Measurements from ENCODE around the gene NEUROG1. TPM values are rescaled to one million over a fixed set of nuclear protein-coding genes. Genes with fewer than 3 reads are reported as not detected.

Gene NEUROG1
- total and polyA plus RNA-seq, 2 of the 13 experiments (the other 11 are each of a cell fraction or from before 2014, with no cell fraction given) = not detected

DNA sequence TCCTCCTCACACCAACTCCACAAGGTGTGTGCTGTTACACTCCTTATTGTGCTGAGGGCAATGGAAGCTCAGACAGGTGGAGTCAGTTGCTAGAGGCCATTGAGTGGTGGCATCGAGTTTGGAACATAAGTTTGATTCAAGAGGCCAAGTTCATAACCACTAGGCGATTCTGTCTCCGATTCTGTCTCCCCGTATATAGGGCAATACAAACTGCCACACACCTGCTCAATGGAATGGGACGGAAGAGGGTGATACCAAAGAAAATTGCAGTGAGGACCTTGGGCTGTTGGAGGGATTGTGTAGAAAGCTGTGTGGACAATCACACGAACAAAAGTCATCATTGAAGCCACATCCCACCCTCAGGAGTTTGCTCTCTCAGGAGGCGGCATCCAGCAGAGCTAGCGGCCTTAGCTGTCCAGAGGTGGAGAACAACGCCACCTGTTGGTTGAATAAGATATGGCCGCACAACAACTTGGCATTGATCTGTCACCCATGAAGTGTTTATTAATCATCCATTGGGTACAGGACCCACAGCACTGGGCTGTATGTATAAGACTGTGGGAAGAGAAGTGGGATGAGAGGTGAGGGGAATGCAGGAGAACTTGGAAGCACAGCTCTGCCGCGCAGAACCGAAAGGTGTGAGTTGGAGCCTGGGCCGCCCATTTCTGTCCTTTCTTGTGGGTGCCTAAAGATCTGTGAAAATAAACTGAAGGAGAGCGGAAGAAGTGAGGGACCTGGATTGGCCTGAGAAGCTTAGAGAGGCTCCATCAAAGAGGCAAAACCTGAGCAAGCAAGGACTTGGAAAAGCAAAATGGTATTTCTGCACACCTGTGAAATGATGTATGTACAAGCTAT lies 16.1 kb upstream of the NEUROG1 start (continued):
- TF ChIP-seq CREM (IDR thresholded peaks at IDR 0.05) = no peak
- TF ChIP-seq CREM (CRISPR knock-in tag; IDR thresholded peaks at IDR 0.05) = no peak
- no peak for TF ChIP-seq MBNL3 (CRISPR knock-in tag; conservative IDR thresholded peaks at IDR 0.05)
- no peak for TF ChIP-seq ZKSCAN1 (IDR thresholded peaks at IDR 0.05; ENCODE audit: low read length)
- TF ChIP-seq THAP11 (CRISPR knock-in tag; IDR thresholded peaks at IDR 0.05) = no peak
- TF ChIP-seq GATAD1 (CRISPR knock-in tag; IDR thresholded peaks at IDR 0.05) = no peak
- TF ChIP-seq NFKB2 (CRISPR knock-in tag; IDR thresholded peaks at IDR 0.05; ENCODE audit: borderline replicate concordance) = no peak
- TF ChIP-seq U2AF1 (optimal IDR thresholded peaks at IDR 0.05; ENCODE audit: low read depth, low read length) = no peak
- no peak for TF ChIP-seq ZKSCAN5 (CRISPR knock-in tag; IDR thresholded peaks at IDR 0.05)
- TF ChIP-seq TCF7L2 (IDR thresholded peaks at IDR 0.05; ENCODE audit: low read depth, low read length) = no peak
- TF ChIP-seq KDM2A (CRISPR knock-in tag; IDR thresholded peaks at IDR 0.05; ENCODE audit: borderline replicate concordance, low read depth) = peak; percentile 56; the same call in 1 of the 2 replicates
- TF ChIP-seq ZNF484 (CRISPR knock-in tag; IDR thresholded peaks at IDR 0.05; ENCODE audit: borderline replicate concordance, low read depth) = no peak
- TF ChIP-seq, protein P1, sequence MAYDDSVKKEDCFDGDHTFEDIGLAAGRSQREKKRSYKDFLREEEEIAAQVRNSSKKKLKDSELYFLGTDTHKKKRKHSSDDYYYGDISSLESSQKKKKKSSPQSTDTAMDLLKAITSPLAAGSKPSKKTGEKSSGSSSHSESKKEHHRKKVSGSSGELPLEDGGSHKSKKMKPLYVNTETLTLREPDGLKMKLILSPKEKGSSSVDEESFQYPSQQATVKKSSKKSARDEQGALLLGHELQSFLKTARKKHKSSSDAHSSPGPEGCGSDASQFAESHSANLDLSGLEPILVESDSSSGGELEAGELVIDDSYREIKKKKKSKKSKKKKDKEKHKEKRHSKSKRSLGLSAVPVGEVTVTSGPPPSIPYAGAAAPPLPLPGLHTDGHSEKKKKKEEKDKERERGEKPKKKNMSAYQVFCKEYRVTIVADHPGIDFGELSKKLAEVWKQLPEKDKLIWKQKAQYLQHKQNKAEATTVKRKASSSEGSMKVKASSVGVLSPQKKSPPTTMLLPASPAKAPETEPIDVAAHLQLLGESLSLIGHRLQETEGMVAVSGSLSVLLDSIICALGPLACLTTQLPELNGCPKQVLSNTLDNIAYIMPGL (CRISPR knock-in tag; IDR thresholded peaks at IDR 0.05; ENCODE audit: borderline replicate concordance in 1 of 2, low read depth in 1 of 2) = 0 out of 4 replicates have a peak, but pooled peaks of 1 of the 2 experiments have one; percentile 21
- TF ChIP-seq, protein P2, sequence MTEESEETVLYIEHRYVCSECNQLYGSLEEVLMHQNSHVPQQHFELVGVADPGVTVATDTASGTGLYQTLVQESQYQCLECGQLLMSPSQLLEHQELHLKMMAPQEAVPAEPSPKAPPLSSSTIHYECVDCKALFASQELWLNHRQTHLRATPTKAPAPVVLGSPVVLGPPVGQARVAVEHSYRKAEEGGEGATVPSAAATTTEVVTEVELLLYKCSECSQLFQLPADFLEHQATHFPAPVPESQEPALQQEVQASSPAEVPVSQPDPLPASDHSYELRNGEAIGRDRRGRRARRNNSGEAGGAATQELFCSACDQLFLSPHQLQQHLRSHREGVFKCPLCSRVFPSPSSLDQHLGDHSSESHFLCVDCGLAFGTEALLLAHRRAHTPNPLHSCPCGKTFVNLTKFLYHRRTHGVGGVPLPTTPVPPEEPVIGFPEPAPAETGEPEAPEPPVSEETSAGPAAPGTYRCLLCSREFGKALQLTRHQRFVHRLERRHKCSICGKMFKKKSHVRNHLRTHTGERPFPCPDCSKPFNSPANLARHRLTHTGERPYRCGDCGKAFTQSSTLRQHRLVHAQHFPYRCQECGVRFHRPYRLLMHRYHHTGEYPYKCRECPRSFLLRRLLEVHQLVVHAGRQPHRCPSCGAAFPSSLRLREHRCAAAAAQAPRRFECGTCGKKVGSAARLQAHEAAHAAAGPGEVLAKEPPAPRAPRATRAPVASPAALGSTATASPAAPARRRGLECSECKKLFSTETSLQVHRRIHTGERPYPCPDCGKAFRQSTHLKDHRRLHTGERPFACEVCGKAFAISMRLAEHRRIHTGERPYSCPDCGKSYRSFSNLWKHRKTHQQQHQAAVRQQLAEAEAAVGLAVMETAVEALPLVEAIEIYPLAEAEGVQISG (CRISPR knock-in tag; IDR thresholded peaks at IDR 0.05) = no peak
- TF ChIP-seq ZNF292 (CRISPR knock-in tag; IDR thresholded peaks at IDR 0.05; ENCODE audit: borderline replicate concordance, low read depth) = no peak
- no peak for TF ChIP-seq ZNF772 (CRISPR knock-in tag; IDR thresholded peaks at IDR 0.05)
- TF ChIP-seq, protein P3, sequence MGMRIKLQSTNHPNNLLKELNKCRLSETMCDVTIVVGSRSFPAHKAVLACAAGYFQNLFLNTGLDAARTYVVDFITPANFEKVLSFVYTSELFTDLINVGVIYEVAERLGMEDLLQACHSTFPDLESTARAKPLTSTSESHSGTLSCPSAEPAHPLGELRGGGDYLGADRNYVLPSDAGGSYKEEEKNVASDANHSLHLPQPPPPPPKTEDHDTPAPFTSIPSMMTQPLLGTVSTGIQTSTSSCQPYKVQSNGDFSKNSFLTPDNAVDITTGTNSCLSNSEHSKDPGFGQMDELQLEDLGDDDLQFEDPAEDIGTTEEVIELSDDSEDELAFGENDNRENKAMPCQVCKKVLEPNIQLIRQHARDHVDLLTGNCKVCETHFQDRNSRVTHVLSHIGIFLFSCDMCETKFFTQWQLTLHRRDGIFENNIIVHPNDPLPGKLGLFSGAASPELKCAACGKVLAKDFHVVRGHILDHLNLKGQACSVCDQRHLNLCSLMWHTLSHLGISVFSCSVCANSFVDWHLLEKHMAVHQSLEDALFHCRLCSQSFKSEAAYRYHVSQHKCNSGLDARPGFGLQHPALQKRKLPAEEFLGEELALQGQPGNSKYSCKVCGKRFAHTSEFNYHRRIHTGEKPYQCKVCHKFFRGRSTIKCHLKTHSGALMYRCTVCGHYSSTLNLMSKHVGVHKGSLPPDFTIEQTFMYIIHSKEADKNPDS (CRISPR knock-in tag; IDR thresholded peaks at IDR 0.05) = no peak
- TF ChIP-seq MTA1 (CRISPR knock-in tag; IDR thresholded peaks at IDR 0.05; ENCODE audit: borderline replicate concordance) = no peak
- TF ChIP-seq, protein P4, sequence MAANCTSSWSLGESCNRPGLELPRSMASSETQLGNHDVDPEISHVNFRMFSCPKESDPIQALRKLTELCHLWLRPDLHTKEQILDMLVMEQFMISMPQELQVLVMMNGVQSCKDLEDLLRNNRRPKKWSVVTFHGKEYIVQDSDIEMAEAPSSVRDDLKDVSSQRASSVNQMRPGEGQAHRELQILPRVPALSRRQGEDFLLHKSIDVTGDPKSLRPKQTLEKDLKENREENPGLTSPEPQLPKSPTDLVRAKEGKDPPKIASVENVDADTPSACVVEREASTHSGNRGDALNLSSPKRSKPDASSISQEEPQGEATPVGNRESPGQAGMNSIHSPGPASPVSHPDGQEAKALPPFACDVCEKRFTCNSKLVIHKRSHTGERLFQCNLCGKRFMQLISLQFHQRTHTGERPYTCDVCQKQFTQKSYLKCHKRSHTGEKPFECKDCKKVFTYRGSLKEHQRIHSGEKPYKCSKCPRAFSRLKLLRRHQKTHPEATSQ (CRISPR knock-in tag; IDR thresholded peaks at IDR 0.05; ENCODE audit: borderline replicate concordance) = no peak
- TF ChIP-seq ZNF121 (CRISPR knock-in tag; IDR thresholded peaks at IDR 0.05) = no peak
- TF ChIP-seq STAG1 (CRISPR knock-in tag; IDR thresholded peaks at IDR 0.05) = peak; percentile 91
- no peak for TF ChIP-seq ZNF615 (CRISPR knock-in tag; IDR thresholded peaks at IDR 0.05; ENCODE audit: borderline replicate concordance)
